Measurements from ENCODE around the gene CLK1.
A peak's percentile ranks its signal among the peaks of the same experiment; 100 is the strongest.

Gene CLK1

DNA sequence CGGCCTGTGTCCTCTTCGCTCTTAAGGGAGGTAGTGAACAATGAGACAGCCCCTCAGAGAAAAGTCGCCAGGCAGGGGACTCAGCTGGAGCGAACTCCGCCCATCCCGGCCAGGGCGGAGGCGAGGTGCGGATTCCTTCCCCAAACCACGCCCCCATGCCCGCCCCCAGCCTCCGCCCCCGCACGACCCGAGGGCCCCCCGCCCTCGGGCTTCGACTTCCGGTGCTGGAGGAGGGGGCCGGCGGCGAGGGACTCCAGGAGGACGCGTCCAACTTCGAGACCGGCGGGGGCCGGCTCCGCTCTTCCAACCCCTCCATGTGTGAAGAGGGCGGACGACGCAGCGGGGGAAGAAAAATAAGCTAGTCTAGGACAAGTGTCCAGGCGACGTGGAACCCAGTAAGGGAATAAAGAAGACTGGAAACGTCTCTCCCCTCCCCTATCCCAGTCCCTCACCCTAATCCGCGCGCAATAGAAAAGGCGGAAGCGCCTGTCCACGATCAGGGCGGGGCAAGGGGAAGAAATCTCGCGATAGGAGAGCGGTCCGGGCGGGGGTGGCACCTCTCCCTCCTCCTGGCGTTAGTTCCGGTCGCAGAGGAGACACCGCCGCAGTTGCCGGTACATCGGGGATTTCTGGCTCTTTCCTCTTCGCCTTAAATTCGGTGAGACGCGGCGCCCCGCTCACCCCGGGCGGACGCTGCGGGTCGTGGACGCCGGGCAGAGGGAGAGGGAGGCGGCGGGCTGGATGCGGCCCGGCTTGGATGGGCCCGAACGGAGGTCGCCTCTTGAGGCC is 52.9 kb downstream of the CLK1 start, which contains the start of gene BZW1:
BZW1 (plus strand) TSS at position 578 of the 789 bp plus-strand sequence. CDS start 1,308 bp downstream, outside the sequence.
- peak; percentile 91 to 96 for DNase-seq (ENCODE audit: low read depth in 2 of 2)

DNA sequence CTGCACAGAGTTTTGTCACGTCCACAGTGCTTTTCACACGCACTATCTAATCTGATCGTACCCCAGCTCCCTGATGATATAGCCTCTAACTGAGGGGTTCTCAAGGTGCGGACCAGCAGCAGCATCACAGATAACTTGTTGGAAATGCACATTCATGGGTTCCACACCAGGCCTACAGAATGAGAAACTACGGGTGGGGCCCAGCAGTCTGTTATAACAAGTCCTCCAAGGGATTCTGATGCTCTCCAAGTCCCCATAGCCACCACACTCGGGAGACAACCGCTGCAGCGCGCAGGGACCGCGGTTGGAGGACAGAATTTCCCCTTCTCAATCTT is 53.5 kb downstream of the CLK1 start:
- DNase-seq (ENCODE audit: low read depth in 2 of 2) = peak in 1 of 2 experiments; percentile 4

DNA sequence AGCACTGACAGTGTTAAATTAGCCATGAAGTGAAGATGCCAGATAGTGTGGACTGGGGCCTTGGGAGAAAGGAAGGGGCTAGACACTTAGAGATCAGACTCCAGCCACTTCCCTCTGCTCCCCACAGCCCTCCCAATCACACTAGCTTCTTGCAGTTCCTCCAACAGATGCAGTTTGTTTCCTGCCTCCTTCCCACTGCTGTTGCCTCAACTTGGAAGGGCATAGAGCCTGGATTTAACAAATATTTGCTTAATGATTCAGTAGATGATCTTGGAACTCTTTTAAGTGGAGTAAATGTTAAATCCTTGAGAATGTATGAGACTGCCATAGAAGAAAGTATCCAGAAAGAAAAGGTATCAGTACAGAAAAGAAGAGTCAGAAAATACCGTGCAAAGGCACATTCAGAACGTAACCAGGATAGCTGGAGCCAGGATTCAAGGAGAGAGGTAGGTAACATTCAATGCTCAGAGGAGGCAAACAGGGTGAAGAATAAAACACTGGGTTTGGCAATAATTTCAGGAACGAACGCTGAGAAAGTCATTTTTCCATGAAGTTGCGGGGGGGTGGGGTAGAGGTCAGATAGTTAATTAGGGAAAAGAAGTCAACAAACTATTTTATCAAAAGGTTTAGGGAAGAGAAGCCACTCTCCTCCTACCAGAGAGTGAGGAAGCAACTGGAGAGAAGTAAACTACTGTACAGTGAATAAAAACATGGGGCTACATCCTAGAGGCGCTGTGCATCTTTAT is 54.0 kb downstream of the CLK1 start:
- no peak for DNase-seq (ENCODE audit: low read depth in 2 of 2)

DNA sequence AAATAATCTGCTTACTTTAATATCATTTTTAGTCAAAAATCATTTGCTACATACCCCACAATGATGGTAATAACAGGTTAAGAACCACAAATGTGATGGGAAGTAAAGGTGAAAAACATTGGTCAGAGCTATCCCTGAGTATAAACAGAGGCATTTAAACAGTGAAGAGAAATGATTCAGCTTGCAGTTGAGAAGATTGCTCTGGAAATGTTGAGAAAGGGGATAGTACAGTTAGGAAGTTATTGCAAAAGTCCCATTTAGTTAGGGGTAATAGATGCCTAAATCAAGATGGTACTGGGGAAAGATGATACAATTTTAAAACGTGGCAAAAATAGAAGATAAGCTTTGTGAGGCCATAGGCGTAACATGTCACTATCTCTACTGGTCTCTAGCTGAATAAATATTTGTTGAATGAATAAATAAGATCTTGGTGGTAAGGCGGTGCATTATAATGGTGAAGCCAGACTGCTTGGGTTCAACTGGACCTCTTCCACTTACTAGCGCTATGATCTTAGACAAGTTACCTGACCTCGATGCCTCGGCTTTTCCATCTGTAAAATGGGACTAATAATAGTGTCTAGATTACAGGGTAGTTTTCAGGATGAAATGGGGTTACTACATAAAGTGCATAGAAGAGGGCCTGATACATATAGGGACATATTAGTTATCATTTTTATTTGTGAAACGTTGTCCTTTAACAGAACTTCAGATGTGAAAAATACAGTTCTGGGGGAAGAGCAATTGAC is 54.8 kb downstream of the CLK1 start:
- DNase-seq (ENCODE audit: low read depth in 2 of 2) = no peak
